Small intestine (tissue), 7 donors: ENCODE measurements around the gene CHI3L2. TPM values are rescaled to one million over a fixed set of nuclear protein-coding genes. Genes with fewer than 3 reads are reported as not detected.
"Not testable (repeated sequence)": the region's sequence is repeated elsewhere in the genome, so short reads cannot be mapped to it uniquely, and the experiment has no call there.

Experiments
- DNase-seq, 2 donors: peaks; one replicate each; pipeline versions ENCODE4 v3.0.0 to v3.0.0-alpha.2; 2013
- FAIRE-seq: peaks from 2 replicates; lab custom pipeline; 2012; peaks lifted over from hg19 to GRCh38; lab: Jason Lieb, UNC
- H3K27ac ChIP-seq, 3 donors: one replicate each; pipeline ENCODE4 v1.5.1; 2013; ENCODE audit warnings: low read length in 2 of 3, mild to moderate bottlenecking in 2 of 3, control low read depth in 1 of 3, inconsistent platforms in 1 of 3, low read depth in 1 of 3, moderate library complexity in 1 of 3
- H3K27me3 ChIP-seq, 3 donors: one replicate each; pipeline ENCODE4 v1.6.1; 2013; ENCODE audit warnings: low read length in 3 of 3, inconsistent platforms in 1 of 3; ENCODE audit not compliant: control insufficient read depth in 3 of 3, insufficient read depth in 3 of 3
- H3K36me3 ChIP-seq, 3 donors: one replicate each; pipeline ENCODE4 v1.6.1; 2013; ENCODE audit warnings: low read length in 3 of 3, inconsistent platforms in 1 of 3, low read depth in 1 of 3, mild to moderate bottlenecking in 1 of 3, moderate library complexity in 1 of 3; ENCODE audit not compliant: control insufficient read depth in 3 of 3, insufficient read depth in 2 of 3
- H3K4me1 ChIP-seq, 3 donors: one replicate each; pipeline ENCODE4 v1.6.1; 2013; ENCODE audit warnings: low read length in 2 of 3, inconsistent platforms in 1 of 3, low read depth in 1 of 3, mild to moderate bottlenecking in 1 of 3, moderate library complexity in 1 of 3; ENCODE audit not compliant: control insufficient read depth in 3 of 3, insufficient read depth in 2 of 3
- H3K4me3 ChIP-seq, 3 donors: one replicate each; pipeline ENCODE4 v1.5.1; 2013; ENCODE audit warnings: low read length in 3 of 3, control low read depth in 1 of 3, inconsistent platforms in 1 of 3, low read depth in 1 of 3, mild to moderate bottlenecking in 1 of 3, moderate library complexity in 1 of 3
- H3K9me3 ChIP-seq, 2 donors: one replicate each; pipeline ENCODE4 v1.6.1; 2013; ENCODE audit warnings: low read depth in 1 of 2, low read length in 1 of 2; ENCODE audit not compliant: control insufficient read depth in 2 of 2, insufficient read depth in 1 of 2
- WGBS, 3 donors: extraction: QIAGEN DNeasy Blood & Tissue Kit; methylation state at CpG; one replicate each; pipeline ENCODE4 v1.1.7; 2013; 5-methylcytosine and 5-hydroxymethylcytosine counted together
- polyA plus RNA-seq, 4 donors: library from polyadenylated mRNA; stranded (reverse) in 3 of 4; unstranded in 1 of 4; fragments of 200-250 nt in 3 of 4; fragments of 120-200 nt in 1 of 4; gene quantifications; one replicate each; pipeline versions ENCODE4 v1.2.1 to v1.2.3, GENCODE V29; 2013
- donor health status: healthy with polysubstance abuse.
- donor health status: control.
- donor health status: control.
- donor health status: Bipolar disorder and iron deficiency.
- donor health status: healthy.

Gene CHI3L2
- polyA plus RNA-seq, 4 donors, result 1.1 to 4.7 (median 1.9) TPM

GRCh38 chr1:111214884-111215283 lies 12.6 kb upstream of the CHI3L2 start:
- Histone ChIP-seq H3K9me3 (no peaks in the 10 kb centered on the region), H3K27ac (peak overlapping the region in 2 of 3 donors; percentile 69 to 89), H3K4me3 (no peak overlapping the region), H3K4me1 (peaks cover 0 to 26% (median 0%) of the 10 kb centered on the region in 3 donors), H3K27me3 (no peaks in the 10 kb centered on the region), H3K36me3 (no peaks in the 10 kb centered on the region)
- DNase-seq (no peak), FAIRE-seq (no peak)
- 68 to 86% (median 74%) methylated on average over 7 of the region's 7 CpGs for WGBS, 3 donors

GRCh38 chr1:111215285-111215684 lies 12.2 kb upstream of the CHI3L2 start:
- FAIRE-seq, DNase-seq, H3K36me3 ChIP-seq, H3K4me3 ChIP-seq, H3K9me3 ChIP-seq, H3K27me3 ChIP-seq: not testable (repeated sequence)
- WGBS, 3 donors, result 69 to 89% (median 76%) methylated on average over 2 of the region's 2 CpGs
- H3K27ac ChIP-seq, result peak overlapping the region in 2 of 3 donors; percentile 69 to 89
- H3K4me1 ChIP-seq, result peaks cover 0 to 26% (median 0%) of the 10 kb centered on the region in 3 donors

- no peaks in the 10 kb centered on the region for H3K27me3 ChIP-seq
- peaks cover 0 to 26% (median 0%) of the 10 kb centered on the region in 3 donors for H3K4me1 ChIP-seq
- no peaks in the 10 kb centered on the region for H3K36me3 ChIP-seq
- H3K4me3 ChIP-seq, result no peak overlapping the region
- no peak for FAIRE-seq
- H3K9me3 ChIP-seq, result no peaks in the 10 kb centered on the region
- peak overlapping the region; percentile 53 to 90 (median 53) for H3K27ac ChIP-seq
- 74 to 84% (median 76%) methylated on average over 5 of the region's 5 CpGs for WGBS, 3 donors
- DNase-seq, result no peak
These were observed 10.8 kb upstream of the CHI3L2 start for GRCh38 chr1:111216751-111217150.

DNA sequence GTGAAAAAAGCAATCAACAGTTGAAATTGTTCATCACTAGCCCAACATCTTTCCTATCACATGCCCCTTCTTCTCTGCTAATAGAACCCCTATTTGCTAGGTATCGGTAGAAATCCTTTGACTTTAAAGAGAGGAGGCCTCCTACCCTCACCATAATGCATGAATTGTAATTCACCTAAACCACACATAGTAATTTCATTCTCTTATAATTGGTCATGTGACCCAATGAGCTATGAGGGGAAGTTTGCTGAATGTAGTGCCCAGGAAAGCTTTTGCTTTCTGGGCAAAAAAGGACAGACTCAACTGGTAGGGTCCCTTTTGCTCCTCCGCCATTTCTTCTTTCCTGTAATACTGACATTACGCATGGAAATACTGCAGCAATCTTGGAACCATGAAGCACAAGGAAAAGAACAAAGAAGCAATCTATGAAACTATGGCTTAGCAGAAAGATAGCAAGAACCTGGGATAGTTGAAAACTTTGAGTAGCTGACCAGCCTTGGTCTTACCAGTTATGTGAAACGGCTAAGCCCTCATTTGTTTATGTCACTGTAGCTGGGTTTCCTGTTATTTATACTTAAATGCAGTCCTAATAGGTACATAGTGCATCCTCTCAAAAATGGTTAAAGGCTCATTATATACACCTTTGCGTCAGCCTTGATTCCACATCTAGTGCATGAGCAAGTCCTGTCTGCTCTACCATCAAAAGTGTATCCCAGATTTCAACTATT lies 10.2 kb upstream of the CHI3L2 start:
- Histone ChIP-seq H3K9me3 (no peaks in the 10 kb centered on the region), H3K36me3 (no peaks in the 10 kb centered on the region), H3K27me3 (no peaks in the 10 kb centered on the region), H3K27ac (peak overlapping the region in 2 of 3 donors; percentile 46 to 90), H3K4me3 (no peak overlapping the region), H3K4me1 (peaks cover 0 to 27% (median under 1%) of the 10 kb centered on the region in 3 donors)
- no peak for DNase-seq
- no peak for FAIRE-seq
- 61 to 72% (median 62%) methylated on average over 5 of the region's 5 CpGs for WGBS, 3 donors

- DNase-seq (no peak), FAIRE-seq (no peak)
- Histone ChIP-seq H3K4me3 (no peak overlapping the region), H3K27ac (peak overlapping the region in 1 of 3 donors; percentile 28), H3K4me1 (peaks cover 0 to 22% (median 3%) of the 10 kb centered on the region in 3 donors), H3K9me3 (no peaks in the 10 kb centered on the region), H3K27me3 (no peaks in the 10 kb centered on the region), H3K36me3 (no peaks in the 10 kb centered on the region)
- WGBS, 3 donors, result 79 to 83% (median 81%) methylated on average over 8 of the region's 8 CpGs
These were observed 8.6 kb upstream of the CHI3L2 start for GRCh38 chr1:111218701-111219556.

- H3K4me1 ChIP-seq, result peaks cover 0 to 22% (median 3%) of the 10 kb centered on the region in 3 donors
- WGBS, 3 donors, result 59 to 78% (median 76%) methylated on average over 5 of the region's 5 CpGs
- no peaks in the 10 kb centered on the region for H3K27me3 ChIP-seq
- H3K9me3 ChIP-seq, result no peaks in the 10 kb centered on the region
- H3K4me3 ChIP-seq, result no peak overlapping the region
- no peak for FAIRE-seq
- DNase-seq, result no peak
- peak overlapping the region in 1 of 3 donors; percentile 63 for H3K27ac ChIP-seq
- no peaks in the 10 kb centered on the region for H3K36me3 ChIP-seq
These were observed 7.8 kb upstream of the CHI3L2 start for GRCh38 chr1:111219557-111220286.

- FAIRE-seq, result no peak
- peaks cover 0 to 22% (median 3%) of the 10 kb centered on the region in 3 donors for H3K4me1 ChIP-seq
- H3K36me3 ChIP-seq, result no peaks in the 10 kb centered on the region
- WGBS, 3 donors, result 79 to 84% (median 83%) methylated on average over 6 of the region's 6 CpGs
- H3K27ac ChIP-seq, result peak overlapping the region in 1 of 3 donors; percentile 63
- H3K27me3 ChIP-seq, result no peaks in the 10 kb centered on the region
- no peak for DNase-seq
- H3K9me3 ChIP-seq, result no peaks in the 10 kb centered on the region
- no peak overlapping the region for H3K4me3 ChIP-seq
These were observed 7.1 kb upstream of the CHI3L2 start for GRCh38 chr1:111220302-111220890.
